GM21423 (cell line): ENCODE data around the gene CLCC1.

ENCODE experiments used
- ATAC-seq: cut with Tn5 transposase; IDR thresholded peaks from one replicate; pipeline ENCODE4 v1.9.1; 2021; ENCODE audit warnings: mild to moderate bottlenecking, moderate library complexity; ENCODE audit not compliant: unreplicated experiment

Gene CLCC1

DNA sequence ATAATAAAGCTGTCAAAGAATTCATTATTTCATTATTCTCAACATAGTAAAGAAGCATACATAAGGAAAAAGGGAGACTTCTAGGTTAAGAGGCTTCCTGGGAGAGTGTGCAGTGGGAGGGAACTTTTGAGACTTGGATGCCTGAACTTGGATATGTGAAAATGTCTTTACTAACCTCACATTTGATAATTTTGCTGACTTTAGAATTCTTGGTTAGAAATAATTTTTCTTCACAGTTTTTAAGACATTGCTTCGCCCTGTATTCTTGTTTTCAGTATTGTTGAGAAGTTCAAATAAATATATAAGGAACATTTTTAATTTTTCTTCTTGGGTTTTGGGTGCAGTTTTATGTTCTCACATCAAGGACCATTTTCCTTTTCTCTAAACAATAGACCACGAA lies 46.5 kb downstream of the CLCC1 start:
- no peak for ATAC-seq
